Measurements from ENCODE around the gene KLHL2. TPM values are rescaled to one million over a fixed set of nuclear protein-coding genes. Genes with fewer than 3 reads are reported as not detected.

The KLHL2 gene
- total RNA-seq, 1 donor from 2014 or later: 10.6 TPM

DNA sequence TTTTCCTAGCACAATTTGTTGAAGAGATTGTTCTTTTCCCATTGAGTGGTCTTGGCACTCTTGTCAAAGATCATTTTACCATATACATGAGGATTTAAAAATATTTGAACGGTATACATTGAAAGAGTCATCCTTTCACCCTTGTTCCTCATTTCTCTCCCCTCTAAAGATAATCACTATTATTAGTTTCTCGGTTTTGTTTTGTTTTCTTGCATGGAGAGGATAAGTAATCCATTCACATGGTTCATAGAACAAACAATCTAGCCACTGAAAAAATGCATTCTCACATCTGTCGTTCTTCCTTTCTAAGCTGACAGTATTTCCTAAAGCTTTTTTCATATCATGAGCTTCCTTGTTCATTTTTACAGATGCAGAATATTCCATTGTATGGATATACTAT lies 80.9 kb downstream of the KLHL2 start:
- Mint-ChIP-seq H3K27me3 (ENCODE audit: unreplicated experiment) (no peaks in the 10 kb centered on the region), H3K4me1 (ENCODE audit: unreplicated experiment) (no peaks in the 10 kb centered on the region), H3K36me3 (ENCODE audit: low read depth, unreplicated experiment) (peaks cover 10% of the 10 kb centered on the region), H3K9me3 (ENCODE audit: unreplicated experiment) (no peaks in the 10 kb centered on the region), H3K4me3 (ENCODE audit: unreplicated experiment) (no peak overlapping the region), H3K27ac (ENCODE audit: unreplicated experiment) (no peak overlapping the region)
- TF ChIP-seq, protein P1, sequence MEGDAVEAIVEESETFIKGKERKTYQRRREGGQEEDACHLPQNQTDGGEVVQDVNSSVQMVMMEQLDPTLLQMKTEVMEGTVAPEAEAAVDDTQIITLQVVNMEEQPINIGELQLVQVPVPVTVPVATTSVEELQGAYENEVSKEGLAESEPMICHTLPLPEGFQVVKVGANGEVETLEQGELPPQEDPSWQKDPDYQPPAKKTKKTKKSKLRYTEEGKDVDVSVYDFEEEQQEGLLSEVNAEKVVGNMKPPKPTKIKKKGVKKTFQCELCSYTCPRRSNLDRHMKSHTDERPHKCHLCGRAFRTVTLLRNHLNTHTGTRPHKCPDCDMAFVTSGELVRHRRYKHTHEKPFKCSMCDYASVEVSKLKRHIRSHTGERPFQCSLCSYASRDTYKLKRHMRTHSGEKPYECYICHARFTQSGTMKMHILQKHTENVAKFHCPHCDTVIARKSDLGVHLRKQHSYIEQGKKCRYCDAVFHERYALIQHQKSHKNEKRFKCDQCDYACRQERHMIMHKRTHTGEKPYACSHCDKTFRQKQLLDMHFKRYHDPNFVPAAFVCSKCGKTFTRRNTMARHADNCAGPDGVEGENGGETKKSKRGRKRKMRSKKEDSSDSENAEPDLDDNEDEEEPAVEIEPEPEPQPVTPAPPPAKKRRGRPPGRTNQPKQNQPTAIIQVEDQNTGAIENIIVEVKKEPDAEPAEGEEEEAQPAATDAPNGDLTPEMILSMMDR (IDR thresholded peaks at IDR 0.05; ENCODE audit: unreplicated experiment): no peak
- DNase-seq (ENCODE audit: low spot score): no peak

DNA sequence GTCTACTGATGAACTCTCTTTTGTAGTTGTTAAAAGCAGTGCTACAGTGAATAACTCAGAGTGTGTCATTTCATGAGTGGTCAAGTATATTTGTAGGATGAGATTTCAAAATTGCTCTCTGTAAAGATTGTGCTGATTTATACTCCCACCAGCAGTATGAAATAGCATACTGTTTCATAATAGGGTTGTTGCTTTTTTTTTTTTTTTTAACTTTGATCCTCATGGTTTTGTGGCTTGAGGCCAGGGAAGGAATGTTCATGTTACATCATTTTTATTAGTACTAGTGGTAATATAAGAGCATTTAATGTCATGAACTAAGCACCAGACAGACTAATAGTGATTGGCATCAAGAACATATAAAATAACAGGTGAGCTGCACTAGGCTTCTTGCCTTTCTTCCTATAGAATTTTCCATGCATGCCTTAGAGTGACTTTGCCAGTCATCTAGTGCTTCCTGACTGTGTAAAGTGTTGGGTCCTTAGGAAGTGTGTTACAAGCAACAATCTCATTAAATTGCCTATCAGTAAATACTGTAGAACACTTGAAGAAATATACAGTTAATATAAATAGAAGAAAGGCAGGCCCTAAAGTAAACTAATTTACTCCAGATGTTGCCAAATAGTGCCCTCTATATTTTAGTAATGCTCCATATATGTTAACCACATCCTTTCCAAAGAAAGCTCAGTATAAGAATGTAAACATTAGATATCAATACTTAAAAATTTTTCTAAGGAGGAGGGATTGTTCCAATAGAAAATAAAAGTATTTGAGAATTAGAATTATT lies 81.5 kb downstream of the KLHL2 start:
- no peak overlapping the region for H3K4me3 Mint-ChIP-seq (ENCODE audit: unreplicated experiment)
- no peaks in the 10 kb centered on the region for H3K27me3 Mint-ChIP-seq (ENCODE audit: unreplicated experiment)
- H3K9me3 Mint-ChIP-seq (ENCODE audit: unreplicated experiment): no peaks in the 10 kb centered on the region
- peaks cover 9% of the 10 kb centered on the region for H3K36me3 Mint-ChIP-seq (ENCODE audit: low read depth, unreplicated experiment)
- no peaks in the 10 kb centered on the region for H3K4me1 Mint-ChIP-seq (ENCODE audit: unreplicated experiment)
- no peak for DNase-seq (ENCODE audit: low spot score)
- no peak overlapping the region for H3K27ac Mint-ChIP-seq (ENCODE audit: unreplicated experiment)
- TF ChIP-seq, protein P1 (IDR thresholded peaks at IDR 0.05; ENCODE audit: unreplicated experiment): no peak

DNA sequence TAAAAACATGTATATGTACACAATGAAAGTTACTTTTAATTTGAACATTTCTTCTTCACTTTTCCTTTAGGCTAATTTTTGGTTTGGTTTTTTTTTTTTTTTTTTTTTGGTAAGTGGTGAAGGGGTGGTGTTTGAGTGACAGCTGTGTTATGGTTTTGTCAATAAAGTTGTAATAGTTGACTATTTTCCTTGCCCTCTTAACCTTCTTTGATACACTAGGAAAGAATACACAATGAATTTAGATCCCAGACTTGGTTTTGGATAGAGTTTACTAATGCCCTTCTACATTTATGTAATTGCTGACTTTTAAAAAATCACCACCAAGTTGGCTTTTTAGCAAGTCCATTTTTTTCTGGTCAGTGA lies 82.0 kb downstream of the KLHL2 start:
- TF ChIP-seq, protein P1 (IDR thresholded peaks at IDR 0.05; ENCODE audit: unreplicated experiment): no peak
- Mint-ChIP-seq H3K9me3 (ENCODE audit: unreplicated experiment) (no peaks in the 10 kb centered on the region), H3K4me1 (ENCODE audit: unreplicated experiment) (no peaks in the 10 kb centered on the region), H3K27me3 (ENCODE audit: unreplicated experiment) (no peaks in the 10 kb centered on the region), H3K27ac (ENCODE audit: unreplicated experiment) (no peak overlapping the region), H3K4me3 (ENCODE audit: unreplicated experiment) (no peak overlapping the region), H3K36me3 (ENCODE audit: low read depth, unreplicated experiment) (peaks cover 6% of the 10 kb centered on the region)
- DNase-seq (ENCODE audit: low spot score): no peak

DNA sequence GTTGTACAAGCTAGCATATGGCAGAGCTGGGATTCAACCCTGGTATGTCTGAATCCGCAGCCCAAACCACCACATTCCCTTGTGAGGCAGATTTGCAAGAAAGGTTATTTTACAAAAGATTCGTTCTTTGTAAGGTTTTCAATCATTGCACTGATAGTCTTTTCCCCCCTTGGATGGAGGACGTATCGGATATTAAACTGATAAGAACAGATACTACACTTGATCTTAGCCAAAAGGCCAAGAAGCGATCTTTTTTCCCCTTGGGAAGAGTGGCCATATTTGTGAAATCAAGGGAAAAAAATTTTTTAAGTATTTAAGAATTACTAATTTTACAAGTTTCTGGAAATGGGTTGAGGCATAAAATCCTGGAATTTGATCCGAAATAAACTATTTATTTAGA lies 85.7 kb downstream of the KLHL2 start:
- H3K9me3 Mint-ChIP-seq (ENCODE audit: unreplicated experiment): no peaks in the 10 kb centered on the region

More for the DNA sequence above, 85.7 kb downstream of the KLHL2 start:
- no peak overlapping the region for H3K4me3 Mint-ChIP-seq (ENCODE audit: unreplicated experiment)
- TF ChIP-seq, protein P1 (IDR thresholded peaks at IDR 0.05; ENCODE audit: unreplicated experiment): no peak
- no peaks in the 10 kb centered on the region for H3K27me3 Mint-ChIP-seq (ENCODE audit: unreplicated experiment)
- no peaks in the 10 kb centered on the region for H3K36me3 Mint-ChIP-seq (ENCODE audit: low read depth, unreplicated experiment)
- DNase-seq (ENCODE audit: low spot score): no peak
- peaks cover 6% of the 10 kb centered on the region for H3K4me1 Mint-ChIP-seq (ENCODE audit: unreplicated experiment)
- no peak overlapping the region for H3K27ac Mint-ChIP-seq (ENCODE audit: unreplicated experiment)
